Activated gamma-delta T cell treated with anti-CD3 and anti-CD28 coated beads, Interleukin-2, amount 50 U/mL, for 16 hours (primary cell): ENCODE data around the gene DNM1L.

Experiments used
- DNase-seq: peaks from one replicate; pipeline ENCODE4 v3.0.0-alpha.2; 2020; ENCODE audit warnings: low read depth

DNM1L gene

GRCh38 chr12:32679091-32679919, at the start of gene DNM1L:
TSS of gene DNM1L (plus strand) at chr12:32679301. CDS start at chr12:32679364, 63 bp downstream.
- peak; percentile 84 for DNase-seq

- no peak for DNase-seq
Observed at GRCh38 chr12:32641287-32641901, 37.7 kb upstream of the DNM1L start.

- DNase-seq = no peak
Observed at GRCh38 chr12:32644431-32644830, 34.7 kb upstream of the DNM1L start.

- DNase-seq = no peak
Observed at GRCh38 chr12:32647275-32647674, 31.8 kb upstream of the DNM1L start.

- no peak for DNase-seq
Observed at GRCh38 chr12:32650508-32650907, 28.6 kb upstream of the DNM1L start.

- DNase-seq = no peak
Observed at GRCh38 chr12:32651151-32651955, 27.7 kb upstream of the DNM1L start.

- no peak for DNase-seq
Observed at GRCh38 chr12:32651956-32652210, 27.2 kb upstream of the DNM1L start.

- DNase-seq = no peak
Observed at GRCh38 chr12:32659908-32660440, 19.1 kb upstream of the DNM1L start.

- no peak for DNase-seq
Observed at GRCh38 chr12:32661706-32662105, 17.4 kb upstream of the DNM1L start.

- no peak for DNase-seq
Observed at GRCh38 chr12:32662665-32663064, 16.4 kb upstream of the DNM1L start.

- no peak for DNase-seq
Observed at GRCh38 chr12:32666018-32666417, 13.1 kb upstream of the DNM1L start.

- DNase-seq = no peak
Observed at GRCh38 chr12:32669584-32669983, 9.5 kb upstream of the DNM1L start.

GRCh38 chr12:32671930-32672780, 6.9 kb upstream of the DNM1L start:
- DNase-seq = no peak

GRCh38 chr12:32679920-32680237, 778 bp downstream of the DNM1L start:
- DNase-seq = no peak

- no peak for DNase-seq
Observed at GRCh38 chr12:32680787-32681186, 1.7 kb downstream of the DNM1L start.

- DNase-seq = no peak
Observed at GRCh38 chr12:32681272-32681671, 2.2 kb downstream of the DNM1L start.

- no peak for DNase-seq
Observed at GRCh38 chr12:32686340-32686739, 7.2 kb downstream of the DNM1L start.

GRCh38 chr12:32688786-32689185, 9.7 kb downstream of the DNM1L start:
- DNase-seq = no peak

GRCh38 chr12:32690927-32691326, 11.8 kb downstream of the DNM1L start:
- no peak for DNase-seq

- DNase-seq = no peak
Observed at GRCh38 chr12:32692358-32692757, 13.3 kb downstream of the DNM1L start.

- no peak for DNase-seq
Observed at GRCh38 chr12:32693036-32693435, 13.9 kb downstream of the DNM1L start.

GRCh38 chr12:32695787-32696186, 16.7 kb downstream of the DNM1L start:
- no peak for DNase-seq
